ENCODE data around the gene TSFM.
A peak's percentile ranks its signal among the peaks of the same experiment; 100 is the strongest.

TSFM gene

GRCh38 chr12:57775563-57776246 is 6.9 kb upstream of the TSFM start:
- Histone ChIP-seq H3K4me1 (ENCODE audit: insufficient read depth, low read length) (peaks cover 5% of the 10 kb centered on the region), H3K9ac (ENCODE audit: low read length) (no peak overlapping the region), H3K27ac (ENCODE audit: low read depth, low read length) (no peak overlapping the region), H3K9me3 (ENCODE audit: low read length) (no peaks in the 10 kb centered on the region), H3K36me3 (ENCODE audit: insufficient read depth, low read length) (peaks cover 9% of the 10 kb centered on the region), H3K27me3 (ENCODE audit: control insufficient read depth in 1 of 2, insufficient read depth in 2 of 2, low read length in 2 of 2) (no peaks in the 10 kb centered on the region), H3K4me3 (ENCODE audit: low read depth in 1 of 2, low read length in 2 of 2) (no peak overlapping the region)

- Histone ChIP-seq H3K4me1 (ENCODE audit: insufficient read depth, low read length) (peaks cover 5% of the 10 kb centered on the region), H3K9me3 (ENCODE audit: low read length) (no peaks in the 10 kb centered on the region), H3K27ac (ENCODE audit: low read depth, low read length) (no peak overlapping the region), H3K4me3 (ENCODE audit: low read depth in 1 of 2, low read length in 2 of 2) (no peak overlapping the region), H3K9ac (ENCODE audit: low read length) (no peak overlapping the region), H3K36me3 (ENCODE audit: insufficient read depth, low read length) (peaks cover 10% of the 10 kb centered on the region), H3K27me3 (ENCODE audit: control insufficient read depth in 1 of 2, insufficient read depth in 2 of 2, low read length in 2 of 2) (no peaks in the 10 kb centered on the region)
Observed at GRCh38 chr12:57776247-57776587, 6.4 kb upstream of the TSFM start.

- Histone ChIP-seq H3K27ac (ENCODE audit: low read depth, low read length) (no peak overlapping the region), H3K4me3 (ENCODE audit: low read depth in 1 of 2, low read length in 2 of 2) (no peak overlapping the region), H3K9me3 (ENCODE audit: low read length) (no peaks in the 10 kb centered on the region), H3K9ac (ENCODE audit: low read length) (no peak overlapping the region), H3K4me1 (ENCODE audit: insufficient read depth, low read length) (peaks cover 9% of the 10 kb centered on the region), H3K36me3 (ENCODE audit: insufficient read depth, low read length) (peaks cover 10% of the 10 kb centered on the region), H3K27me3 (ENCODE audit: control insufficient read depth in 1 of 2, insufficient read depth in 2 of 2, low read length in 2 of 2) (no peaks in the 10 kb centered on the region)
Observed at GRCh38 chr12:57777367-57777766, 5.2 kb upstream of the TSFM start.

DNA sequence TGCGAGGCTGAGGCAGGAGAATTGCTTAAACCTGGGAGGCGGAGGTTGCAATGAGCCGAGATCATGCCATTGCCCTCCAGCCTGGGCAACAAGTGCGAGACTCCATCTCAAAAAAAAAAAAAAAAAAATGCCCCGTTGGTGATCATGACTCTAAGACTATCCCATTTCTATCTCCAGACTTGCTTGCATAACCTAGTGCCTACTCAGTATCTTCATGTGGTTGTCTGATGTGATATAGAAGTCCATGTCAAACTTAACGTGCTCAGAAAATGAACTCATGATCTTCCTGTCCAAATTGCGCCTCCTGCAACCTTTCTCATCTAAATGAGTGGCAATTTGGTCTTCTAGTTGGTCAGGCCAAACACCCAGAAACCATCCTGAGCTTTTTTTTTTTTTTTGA is 4.7 kb upstream of the TSFM start:
- peaks cover 10% of the 10 kb centered on the region for H3K4me1 ChIP-seq (ENCODE audit: insufficient read depth, low read length)
- no peak overlapping the region for H3K27ac ChIP-seq (ENCODE audit: low read depth, low read length)
- H3K4me3 ChIP-seq (ENCODE audit: low read depth in 1 of 2, low read length in 2 of 2), result no peak overlapping the region
- H3K27me3 ChIP-seq (ENCODE audit: control insufficient read depth in 1 of 2, insufficient read depth in 2 of 2, low read length in 2 of 2), result no peaks in the 10 kb centered on the region
- no peaks in the 10 kb centered on the region for H3K9me3 ChIP-seq (ENCODE audit: low read length)
- peaks cover 10% of the 10 kb centered on the region for H3K36me3 ChIP-seq (ENCODE audit: insufficient read depth, low read length)
- no peak overlapping the region for H3K9ac ChIP-seq (ENCODE audit: low read length)

- Histone ChIP-seq H3K9me3 (ENCODE audit: low read length) (no peaks in the 10 kb centered on the region), H3K4me1 (ENCODE audit: insufficient read depth, low read length) (peaks cover 10% of the 10 kb centered on the region), H3K27ac (ENCODE audit: low read depth, low read length) (no peak overlapping the region), H3K4me3 (ENCODE audit: low read depth in 1 of 2, low read length in 2 of 2) (no peak overlapping the region), H3K27me3 (ENCODE audit: control insufficient read depth in 1 of 2, insufficient read depth in 2 of 2, low read length in 2 of 2) (no peaks in the 10 kb centered on the region), H3K9ac (ENCODE audit: low read length) (no peak overlapping the region), H3K36me3 (ENCODE audit: insufficient read depth, low read length) (peaks cover 10% of the 10 kb centered on the region)
Observed at GRCh38 chr12:57779736-57780135, 2.9 kb upstream of the TSFM start.

GRCh38 chr12:57780284-57780897 is 2.2 kb upstream of the TSFM start:
- Histone ChIP-seq H3K4me1 (ENCODE audit: insufficient read depth, low read length) (peaks cover 10% of the 10 kb centered on the region), H3K27me3 (ENCODE audit: control insufficient read depth in 1 of 2, insufficient read depth in 2 of 2, low read length in 2 of 2) (no peaks in the 10 kb centered on the region), H3K4me3 (ENCODE audit: low read depth in 1 of 2, low read length in 2 of 2) (no peak overlapping the region), H3K27ac (ENCODE audit: low read depth, low read length) (no peak overlapping the region), H3K9me3 (ENCODE audit: low read length) (no peaks in the 10 kb centered on the region), H3K9ac (ENCODE audit: low read length) (no peak overlapping the region), H3K36me3 (ENCODE audit: insufficient read depth, low read length) (peaks cover 14% of the 10 kb centered on the region)

- Histone ChIP-seq H3K9ac (ENCODE audit: low read length) (no peak overlapping the region), H3K9me3 (ENCODE audit: low read length) (no peaks in the 10 kb centered on the region), H3K36me3 (ENCODE audit: insufficient read depth, low read length) (peaks cover 19% of the 10 kb centered on the region), H3K27ac (ENCODE audit: low read depth, low read length) (no peak overlapping the region), H3K4me1 (ENCODE audit: insufficient read depth, low read length) (peaks cover 10% of the 10 kb centered on the region), H3K27me3 (ENCODE audit: control insufficient read depth in 1 of 2, insufficient read depth in 2 of 2, low read length in 2 of 2) (no peaks in the 10 kb centered on the region), H3K4me3 (ENCODE audit: low read depth in 1 of 2, low read length in 2 of 2) (no peak overlapping the region)
Observed at GRCh38 chr12:57781244-57781643, 1.3 kb upstream of the TSFM start.

DNA sequence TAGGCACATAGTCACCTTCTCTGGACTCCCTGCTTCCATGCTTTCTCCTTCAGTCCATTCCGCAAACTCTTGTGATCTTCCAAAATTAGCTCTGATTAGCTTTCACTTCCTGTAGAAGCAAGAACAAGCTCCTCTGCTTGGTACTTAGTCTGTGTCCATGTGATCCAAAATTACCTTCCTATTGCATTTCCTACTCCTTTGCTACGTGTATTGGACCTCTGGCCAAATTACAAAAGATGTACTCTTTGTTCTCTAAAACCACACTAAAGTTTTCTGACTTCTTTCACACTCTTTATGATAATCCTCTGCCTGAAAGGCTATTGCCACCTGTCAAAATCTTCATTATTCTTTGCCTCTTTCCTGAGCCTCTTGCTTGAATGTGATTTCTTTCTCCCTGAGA is 786 bp upstream of the TSFM start:
- H3K27ac ChIP-seq (ENCODE audit: low read depth, low read length), result no peak overlapping the region
- H3K36me3 ChIP-seq (ENCODE audit: insufficient read depth, low read length), result peaks cover 24% of the 10 kb centered on the region
- H3K9ac ChIP-seq (ENCODE audit: low read length), result no peak overlapping the region
- peaks cover 10% of the 10 kb centered on the region for H3K4me1 ChIP-seq (ENCODE audit: insufficient read depth, low read length)
- no peaks in the 10 kb centered on the region for H3K27me3 ChIP-seq (ENCODE audit: control insufficient read depth in 1 of 2, insufficient read depth in 2 of 2, low read length in 2 of 2)
- H3K4me3 ChIP-seq (ENCODE audit: low read depth in 1 of 2, low read length in 2 of 2), result no peak overlapping the region
- H3K9me3 ChIP-seq (ENCODE audit: low read length), result no peaks in the 10 kb centered on the region

GRCh38 chr12:57782243-57782607 is 362 bp upstream of the TSFM start:
- peaks cover 10% of the 10 kb centered on the region for H3K4me1 ChIP-seq (ENCODE audit: insufficient read depth, low read length)
- H3K27ac ChIP-seq (ENCODE audit: low read depth, low read length), result no peak overlapping the region
- H3K9me3 ChIP-seq (ENCODE audit: low read length), result no peaks in the 10 kb centered on the region
- H3K9ac ChIP-seq (ENCODE audit: low read length), result no peak overlapping the region
- peak overlapping the region; percentile 66 to 100 for H3K4me3 ChIP-seq (ENCODE audit: low read depth in 1 of 2, low read length in 2 of 2)
- no peaks in the 10 kb centered on the region for H3K27me3 ChIP-seq (ENCODE audit: control insufficient read depth in 1 of 2, insufficient read depth in 2 of 2, low read length in 2 of 2)
- H3K36me3 ChIP-seq (ENCODE audit: insufficient read depth, low read length), result peaks cover 28% of the 10 kb centered on the region

GRCh38 chr12:57783466-57783801 is 847 bp downstream of the TSFM start:
- peaks cover 30% of the 10 kb centered on the region for H3K36me3 ChIP-seq (ENCODE audit: insufficient read depth, low read length)
- no peaks in the 10 kb centered on the region for H3K9me3 ChIP-seq (ENCODE audit: low read length)
- peak overlapping the region; percentile 83 for H3K9ac ChIP-seq (ENCODE audit: low read length)
- H3K4me1 ChIP-seq (ENCODE audit: insufficient read depth, low read length), result peaks cover 10% of the 10 kb centered on the region
- no peaks in the 10 kb centered on the region for H3K27me3 ChIP-seq (ENCODE audit: control insufficient read depth in 1 of 2, insufficient read depth in 2 of 2, low read length in 2 of 2)
- H3K4me3 ChIP-seq (ENCODE audit: low read depth in 1 of 2, low read length in 2 of 2), result peak overlapping the region in 1 of 2 donors; percentile 100
- H3K27ac ChIP-seq (ENCODE audit: low read depth, low read length), result no peak overlapping the region

- no peak overlapping the region for H3K9ac ChIP-seq (ENCODE audit: low read length)
- no peaks in the 10 kb centered on the region for H3K9me3 ChIP-seq (ENCODE audit: low read length)
- H3K36me3 ChIP-seq (ENCODE audit: insufficient read depth, low read length), result peaks cover 30% of the 10 kb centered on the region
- H3K4me3 ChIP-seq (ENCODE audit: low read depth in 1 of 2, low read length in 2 of 2), result no peak overlapping the region
- no peaks in the 10 kb centered on the region for H3K27me3 ChIP-seq (ENCODE audit: control insufficient read depth in 1 of 2, insufficient read depth in 2 of 2, low read length in 2 of 2)
- peaks cover 10% of the 10 kb centered on the region for H3K4me1 ChIP-seq (ENCODE audit: insufficient read depth, low read length)
- H3K27ac ChIP-seq (ENCODE audit: low read depth, low read length), result no peak overlapping the region
Observed at GRCh38 chr12:57783861-57784260, 1.3 kb downstream of the TSFM start.

DNA sequence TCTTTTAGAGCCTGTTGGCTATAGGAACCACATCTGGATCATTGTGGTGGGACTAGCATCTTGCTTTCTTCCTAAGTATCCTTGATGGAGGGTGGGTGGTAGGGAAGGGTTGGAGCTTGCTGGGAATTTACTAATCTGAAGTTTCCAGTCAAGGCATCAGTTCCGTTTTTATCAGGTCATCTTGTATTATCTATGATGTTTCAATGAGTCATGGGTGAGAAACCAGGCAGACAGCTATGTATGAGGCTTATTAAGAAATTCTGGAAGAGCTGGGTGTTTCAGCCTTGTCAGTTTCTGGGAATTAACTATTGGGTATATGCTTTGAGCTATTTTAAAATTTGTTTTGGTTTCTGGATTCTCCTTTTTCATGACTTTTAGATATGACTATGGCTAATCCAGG is 11.3 kb downstream of the TSFM start:
- Histone ChIP-seq H3K27me3 (ENCODE audit: control insufficient read depth in 1 of 2, insufficient read depth in 2 of 2, low read length in 2 of 2) (no peaks in the 10 kb centered on the region), H3K4me1 (ENCODE audit: insufficient read depth, low read length) (no peaks in the 10 kb centered on the region), H3K36me3 (ENCODE audit: insufficient read depth, low read length) (peaks cover 38% of the 10 kb centered on the region), H3K9ac (ENCODE audit: low read length) (no peak overlapping the region), H3K4me3 (ENCODE audit: low read depth in 1 of 2, low read length in 2 of 2) (no peak overlapping the region), H3K27ac (ENCODE audit: low read depth, low read length) (no peak overlapping the region), H3K9me3 (ENCODE audit: low read length) (no peaks in the 10 kb centered on the region)
